ENCODE measurements around the gene ZNF365. TPM values are rescaled to one million over a fixed set of nuclear protein-coding genes. Genes with fewer than 3 reads are reported as not detected.

The ZNF365 gene
- total and polyA plus RNA-seq, 2 of the 8 experiments (the other 6 are each of a cell fraction or from before 2014, with no cell fraction given): 0.41 to 0.43 TPM

DNA sequence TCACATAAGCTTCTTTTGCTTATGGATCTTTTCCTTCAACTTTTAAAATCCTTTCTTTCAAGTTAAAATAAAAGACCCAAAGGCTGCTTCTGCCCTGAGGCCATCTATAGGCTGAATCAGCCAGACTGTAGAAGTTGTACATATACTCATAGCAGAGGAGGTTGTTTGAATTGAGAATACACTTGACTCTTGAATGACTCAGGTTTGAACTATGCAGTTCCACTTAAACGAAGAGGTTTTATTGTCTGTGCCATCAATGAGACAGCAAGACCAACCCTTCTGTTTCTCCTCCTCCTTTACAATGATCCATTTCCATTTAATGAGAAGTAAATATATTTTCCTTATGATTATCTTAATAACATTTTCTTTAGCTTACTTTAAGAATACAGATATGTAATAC is 5.8 kb downstream of the ZNF365 start:
- WGBS, 2 experiments (ENCODE audit: extremely low coverage in 1 of 2, insufficient coverage in 1 of 2, insufficient read length in 1 of 2, insufficient replicate concordance in 2 of 2, low coverage in 1 of 2, low lambda C conversion rate in 2 of 2, missing lambda C conversion rate in 1 of 2): 74% methylated on average over 1 of the region's 1 CpG; no CpG with 5 or more reads in 1 of the 2 experiments
- Histone ChIP-seq H3K9ac (replicated peaks in 1 of 4; ENCODE audit: extremely low read depth in 1 of 4, low read depth in 3 of 4, low read length in 3 of 4) (no peak overlapping the region), H3K36me3 (ENCODE audit: control insufficient read depth in 2 of 4, insufficient read depth in 4 of 4, low read length in 3 of 4) (no peaks in the 10 kb centered on the region), H4K20me1 (replicated peaks in 1 of 2; ENCODE audit: control insufficient read depth in 1 of 2, insufficient read depth in 2 of 2, low read length in 2 of 2) (no peaks in the 10 kb centered on the region), H3K79me2 (ENCODE audit: control insufficient read depth in 1 of 2, insufficient read depth in 2 of 2, low read length in 2 of 2) (no peaks in the 10 kb centered on the region), H3K9me3 (ENCODE audit: insufficient read depth in 2 of 2, low read depth in 1 of 2, low read length in 1 of 2) (no peaks in the 10 kb centered on the region), H3K27me3 (replicated peaks in 1 of 4; ENCODE audit: control insufficient read depth in 3 of 4, extremely low read depth in 1 of 4, insufficient read depth in 3 of 4, low read length in 3 of 4) (peaks cover under 1 to 4% (median 3%) of the 10 kb centered on the region in 4 experiments; a peak in 3 of 7 replicates), H3K23ac (ENCODE audit: insufficient read length) (no peak overlapping the region), H4K8ac (ENCODE audit: extremely low read depth, insufficient read depth, low read length) (no peak overlapping the region), H4K91ac (replicated peaks; ENCODE audit: insufficient read length, low read length) (no peak overlapping the region), H3K79me1 (ENCODE audit: low read depth, low read length) (no peaks in the 10 kb centered on the region), H3K14ac (ENCODE audit: insufficient read length) (no peak overlapping the region), H2BK12ac (ENCODE audit: low read depth, low read length) (no peak overlapping the region), H3K23me2 (ENCODE audit: low read depth, low read length) (no peaks in the 10 kb centered on the region), H2AK5ac (ENCODE audit: low read depth, low read length) (no peak overlapping the region), H3K56ac (replicated peaks; ENCODE audit: insufficient read length, low read depth, low read length) (no peak overlapping the region), H2BK20ac (ENCODE audit: low read length) (no peak overlapping the region), H2BK120ac (replicated peaks; ENCODE audit: low read depth, low read length) (no peak overlapping the region), H4K5ac (ENCODE audit: insufficient read length, low read depth, low read length) (no peak overlapping the region), H2BK5ac (ENCODE audit: low read depth, low read length) (no peak overlapping the region), H3K27ac (ENCODE audit: low read depth, low read length) (no peak overlapping the region), H3K4me1 (replicated peaks in 1 of 4; ENCODE audit: control insufficient read depth in 3 of 4, insufficient read depth in 4 of 4, low read length in 3 of 4) (no peaks in the 10 kb centered on the region), H3K18ac (ENCODE audit: extremely low read depth, low read length) (no peak overlapping the region), H3K4me3 (ENCODE audit: extremely low read depth in 1 of 4, insufficient read depth in 2 of 4, low read depth in 3 of 4, low read length in 4 of 4) (no peak overlapping the region), H2BK15ac (ENCODE audit: low read length) (no peak overlapping the region), H2AFZ (ENCODE audit: low read length) (no peak overlapping the region), H3K4ac (replicated peaks; ENCODE audit: insufficient read length, low read depth, low read length) (no peak overlapping the region), H3K4me2 (ENCODE audit: insufficient read depth in 1 of 2, low read depth in 2 of 2, low read length in 2 of 2) (no peak overlapping the region)
- FAIRE-seq (no peak), DNase-seq (ENCODE audit: low read depth in 1 of 2, low spot score in 2 of 2) (no peak)
- ChIA-PET CTCF (ENCODE audit: partially characterized antibody) (interaction anchor here (0.9 kb wide), 2 partner anchors 33 to 34 kb away, joined by 3 read pairs; no protein-coding TSS in a partner anchor), POLR2A (ENCODE audit: partially characterized antibody) (no interaction called here)
- TF ChIP-seq TCF12 (IDR thresholded peaks at IDR 0.05; ENCODE audit: low read depth, low read length) (no peak), RAD21 (IDR thresholded peaks at IDR 0.05 in 1 of 2, conservative IDR thresholded peaks at IDR 0.05 in 1 of 2; ENCODE audit: low read depth in 2 of 2, low read length in 2 of 2) (no peak), NANOG (IDR thresholded peaks at IDR 0.05; ENCODE audit: insufficient read depth, low read depth, low read length, poor library complexity, severe bottlenecking) (no peak), POLR2A (IDR thresholded peaks at IDR 0.05; ENCODE audit: control extremely low read depth in 1 of 2, low read depth in 2 of 2, low read length in 2 of 2) (no peak), RNF2 (IDR thresholded peaks at IDR 0.05; ENCODE audit: borderline replicate concordance, low read depth, low read length, missing control alignments, poor library complexity, severe bottlenecking) (no peak), EGR1 (IDR thresholded peaks at IDR 0.05; ENCODE audit: borderline replicate concordance, low read depth, low read length) (no peak), CHD1 (IDR thresholded peaks at IDR 0.05; ENCODE audit: low read depth, low read length) (no peak), HDAC6 (IDR thresholded peaks at IDR 0.05; ENCODE audit: low read depth, low read length) (no peak)

Data from H1 (cell line).